ENCODE measurements around the gene CALHM6.

DNA sequence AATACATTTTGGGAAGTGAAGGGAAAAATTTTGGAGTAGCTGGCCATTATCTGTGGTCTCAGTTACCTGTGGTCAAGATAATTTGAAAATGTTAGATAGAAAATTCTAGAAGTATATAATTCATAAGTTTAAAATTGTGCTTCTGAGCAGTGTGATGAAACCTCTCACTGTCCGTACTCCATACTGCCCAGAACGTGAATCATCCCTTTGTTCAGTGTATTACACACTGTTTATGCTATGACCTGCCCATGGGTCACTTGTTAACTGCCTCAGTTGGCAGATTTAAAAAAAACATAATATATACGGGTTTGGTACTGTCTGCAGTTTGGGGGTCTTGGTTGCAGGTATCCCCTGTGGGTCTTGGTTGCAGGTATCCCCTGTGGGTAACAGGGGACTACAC lies 46.1 kb downstream of the CALHM6 start:
- no peak for TF ChIP-seq EZH2 (IDR thresholded peaks at IDR 0.05; ENCODE audit: insufficient read depth, poor library complexity, severe bottlenecking)
- no peak for TF ChIP-seq EZH2phosphoT487 (IDR thresholded peaks at IDR 0.05; ENCODE audit: insufficient read depth, low read depth)
